Mesenchymal stem cell (in vitro differentiated cells and primary cell): ENCODE data around the gene ZFP91.
A peak's percentile ranks its signal among the peaks of the same experiment; 100 is the strongest.

Experiments used
- DNase-seq: peaks from one replicate; pipeline ENCODE4 v3.0.0-alpha.2; 2013
- H2AFZ ChIP-seq: one replicate; pipeline ENCODE4 v1.6.1; 2013; ENCODE audit warnings: low read depth, mild to moderate bottlenecking, control low read depth, inconsistent platforms, low read length, moderate library complexity
- H2AK5ac ChIP-seq: 2 replicates; pipeline ENCODE4 v1.6.1; 2013; ENCODE audit warnings: low read length, moderate library complexity, mild to moderate bottlenecking, inconsistent platforms; ENCODE audit not compliant: severe bottlenecking
- H2BK120ac ChIP-seq: one replicate; pipeline ENCODE4 v1.6.1; 2013; ENCODE audit warnings: low read depth, mild to moderate bottlenecking, inconsistent platforms, low read length, moderate library complexity
- H2BK12ac ChIP-seq, 2 experiments: one replicate each; pipeline ENCODE4 v1.6.1; 2013; ENCODE audit warnings: inconsistent platforms in 2 of 2, low read length in 2 of 2, mild to moderate bottlenecking in 2 of 2, moderate library complexity in 2 of 2, control low read depth in 1 of 2
- H2BK15ac ChIP-seq: one replicate; pipeline ENCODE4 v1.6.1; 2013; ENCODE audit warnings: mild to moderate bottlenecking, low read depth, inconsistent platforms; ENCODE audit not compliant: poor library complexity, severe bottlenecking
- H2BK5ac ChIP-seq: 2 replicates; pipeline ENCODE4 v1.6.1; 2013; ENCODE audit warnings: low read depth, mild to moderate bottlenecking, low read length, control low read depth, inconsistent platforms; ENCODE audit not compliant: poor library complexity, severe bottlenecking
- H3K14ac ChIP-seq, 2 experiments: one replicate each; pipeline ENCODE4 v1.6.1; 2013; ENCODE audit warnings: inconsistent platforms in 2 of 2, low read length in 2 of 2, control low read depth in 1 of 2, mild to moderate bottlenecking in 1 of 2, moderate library complexity in 1 of 2
- H3K18ac ChIP-seq, 2 experiments: one replicate each; pipeline ENCODE4 v1.6.1; 2013; ENCODE audit warnings: inconsistent platforms in 2 of 2, low read length in 2 of 2, control low read depth in 1 of 2, low read depth in 1 of 2, mild to moderate bottlenecking in 1 of 2
- H3K23ac ChIP-seq, 2 experiments: one replicate each; pipeline ENCODE4 v1.6.1; 2013; ENCODE audit warnings: inconsistent platforms in 2 of 2, low read length in 2 of 2, mild to moderate bottlenecking in 2 of 2, moderate library complexity in 2 of 2, control low read depth in 1 of 2
- H3K27ac ChIP-seq: 2 replicates; pipeline ENCODE4 v1.5.1; 2013; ENCODE audit warnings: mild to moderate bottlenecking, moderate library complexity, low read length, control low read depth, inconsistent platforms; ENCODE audit not compliant: poor library complexity, severe bottlenecking
- H3K27me3 ChIP-seq, 2 experiments: 2 replicates each; pipeline versions ENCODE4 v1.6.1 to v1.7.0; 2013; ENCODE audit warnings: low read length in 2 of 2, mild to moderate bottlenecking in 2 of 2, moderate library complexity in 2 of 2, control low read depth in 1 of 2, inconsistent platforms in 1 of 2; ENCODE audit not compliant: control insufficient read depth in 1 of 2, insufficient read depth in 1 of 2
- H3K36me3 ChIP-seq, 2 experiments: 2 replicates each; pipeline versions ENCODE4 v1.6.1 to v1.7.0; 2013; ENCODE audit warnings: low read length in 2 of 2, control low read depth in 1 of 2, inconsistent platforms in 1 of 2, low read depth in 1 of 2, mild to moderate bottlenecking in 1 of 2; ENCODE audit not compliant: insufficient read depth in 2 of 2, control insufficient read depth in 1 of 2
- H3K4ac ChIP-seq, 2 experiments: one replicate each; pipeline ENCODE4 v1.6.1; 2013; ENCODE audit warnings: inconsistent platforms in 2 of 2, low read length in 2 of 2, mild to moderate bottlenecking in 2 of 2, moderate library complexity in 2 of 2, control low read depth in 1 of 2, low read depth in 1 of 2
- H3K4me1 ChIP-seq: 2 replicates; pipeline ENCODE4 v1.6.1; 2013; ENCODE audit warnings: low read depth, low read length, control low read depth; ENCODE audit not compliant: control insufficient read depth, insufficient read depth
- H3K4me2 ChIP-seq: 2 replicates; pipeline ENCODE4 v1.6.1; 2013; ENCODE audit warnings: low read length, mild to moderate bottlenecking, inconsistent platforms; ENCODE audit not compliant: poor library complexity, severe bottlenecking
- H3K4me3 ChIP-seq, 2 experiments: 2 replicates each; pipeline versions ENCODE4 v1.5.1 to v1.7.0; 2013; ENCODE audit warnings: low read length in 2 of 2, mild to moderate bottlenecking in 2 of 2, control low read depth in 1 of 2, low read depth in 1 of 2; ENCODE audit not compliant: insufficient read depth in 1 of 2
- H3K79me1 ChIP-seq: replicated peaks from 2 replicates; pipeline ENCODE4 v1.6.1; 2013; ENCODE audit warnings: mild to moderate bottlenecking, control low read depth, low read length, inconsistent platforms; ENCODE audit not compliant: poor library complexity, severe bottlenecking
- H3K9ac ChIP-seq: 2 replicates; pipeline ENCODE4 v1.7.0; 2013; ENCODE audit warnings: mild to moderate bottlenecking, low read length, moderate library complexity
- H3K9me3 ChIP-seq: 2 replicates; pipeline ENCODE4 v1.7.0; 2013; ENCODE audit warnings: mild to moderate bottlenecking, low read length; ENCODE audit not compliant: control insufficient read depth
- H4K8ac ChIP-seq: one replicate; pipeline ENCODE4 v1.6.1; 2013; ENCODE audit warnings: inconsistent platforms, mild to moderate bottlenecking, low read length, moderate library complexity
- H4K91ac ChIP-seq: one replicate; pipeline ENCODE4 v1.6.1; 2013; ENCODE audit warnings: mild to moderate bottlenecking, low read length, inconsistent platforms
- WGBS: methylation state at CpG from one replicate; pipeline ENCODE4 v1.1.7; 2013; ENCODE audit warnings: mixed read lengths; 5-methylcytosine and 5-hydroxymethylcytosine counted together

The ZFP91 gene

GRCh38 chr11:58549644-58550043 lies 29.2 kb upstream of the ZFP91 start:
- H3K27ac ChIP-seq: no peak overlapping the region
- no peaks in the 10 kb centered on the region for H3K79me1 ChIP-seq
- no peaks in the 10 kb centered on the region for H3K4me1 ChIP-seq
- no peak overlapping the region for H2BK15ac ChIP-seq
- H3K9me3 ChIP-seq: no peaks in the 10 kb centered on the region
- no peak overlapping the region for H3K4me2 ChIP-seq
- H2BK12ac ChIP-seq: no peak overlapping the region
- H2AFZ ChIP-seq: no peak overlapping the region
- DNase-seq: no peak
- no peak overlapping the region for H4K8ac ChIP-seq
- H2AK5ac ChIP-seq: no peak overlapping the region
- no peak overlapping the region for H3K9ac ChIP-seq
- H2BK5ac ChIP-seq: no peak overlapping the region
- H3K4me3 ChIP-seq: no peak overlapping the region
- no peak overlapping the region for H2BK120ac ChIP-seq
- peaks cover 25 to 99% of the 10 kb centered on the region in 2 experiments for H3K36me3 ChIP-seq
- no peak overlapping the region for H4K91ac ChIP-seq
- no peak overlapping the region for H3K18ac ChIP-seq
- H3K23ac ChIP-seq: no peak overlapping the region
- WGBS: 95% methylated on average over 7 of the region's 7 CpGs
- no peaks in the 10 kb centered on the region for H3K27me3 ChIP-seq
- no peak overlapping the region for H3K4ac ChIP-seq
- H3K14ac ChIP-seq: no peak overlapping the region

GRCh38 chr11:58560842-58561241 lies 18.0 kb upstream of the ZFP91 start:
- Histone ChIP-seq H2AFZ (no peak overlapping the region), H3K9me3 (no peaks in the 10 kb centered on the region), H3K27ac (no peak overlapping the region), H3K4me2 (no peak overlapping the region), H3K4me1 (peaks cover 2% of the 10 kb centered on the region), H3K4ac (no peak overlapping the region), H2BK5ac (no peak overlapping the region), H4K8ac (no peak overlapping the region), H2BK12ac (no peak overlapping the region), H3K23ac (no peak overlapping the region), H3K18ac (no peak overlapping the region), H2BK15ac (no peak overlapping the region), H2BK120ac (no peak overlapping the region), H4K91ac (no peak overlapping the region), H3K9ac (peak overlapping the region; percentile 36), H3K79me1 (peaks cover 5% of the 10 kb centered on the region), H3K27me3 (no peaks in the 10 kb centered on the region), H2AK5ac (no peak overlapping the region), H3K36me3 (peaks cover 0 to 67% of the 10 kb centered on the region in 2 experiments), H3K4me3 (no peak overlapping the region), H3K14ac (no peak overlapping the region)
- DNase-seq: no peak
- no CpG with 5 or more reads among the region's 2 CpGs for WGBS

GRCh38 chr11:58561394-58562098 lies 17.3 kb upstream of the ZFP91 start:
- H2BK120ac ChIP-seq: no peak overlapping the region
- no peaks in the 10 kb centered on the region for H3K27me3 ChIP-seq
- no peak overlapping the region for H3K4ac ChIP-seq
- no peak overlapping the region for H3K4me3 ChIP-seq
- H3K9ac ChIP-seq: peak overlapping the region; percentile 36
- no peak for DNase-seq
- H2BK5ac ChIP-seq: no peak overlapping the region
- peaks cover 5% of the 10 kb centered on the region for H3K79me1 ChIP-seq
- H2AK5ac ChIP-seq: no peak overlapping the region
- no peak overlapping the region for H3K18ac ChIP-seq
- H2BK15ac ChIP-seq: no peak overlapping the region
- H2AFZ ChIP-seq: no peak overlapping the region
- no peak overlapping the region for H2BK12ac ChIP-seq
- H4K91ac ChIP-seq: no peak overlapping the region
- H3K23ac ChIP-seq: no peak overlapping the region
- H3K36me3 ChIP-seq: peaks cover 0 to 71% of the 10 kb centered on the region in 2 experiments
- H3K4me1 ChIP-seq: peaks cover 2% of the 10 kb centered on the region
- H3K14ac ChIP-seq: no peak overlapping the region
- 92% methylated on average over 2 of the region's 2 CpGs for WGBS
- H4K8ac ChIP-seq: no peak overlapping the region
- peak overlapping the region; percentile 66 for H3K27ac ChIP-seq
- H3K4me2 ChIP-seq: no peak overlapping the region
- no peaks in the 10 kb centered on the region for H3K9me3 ChIP-seq

- Histone ChIP-seq H3K14ac (no peak overlapping the region), H2AK5ac (peak overlapping the region; percentile 22), H3K27ac (peak overlapping the region; percentile 58), H3K23ac (no peak overlapping the region), H2AFZ (no peak overlapping the region), H3K4me2 (no peak overlapping the region), H3K79me1 (peaks cover 5% of the 10 kb centered on the region), H3K27me3 (no peaks in the 10 kb centered on the region), H4K91ac (no peak overlapping the region), H3K36me3 (peaks cover 0 to 73% of the 10 kb centered on the region in 2 experiments), H3K4ac (no peak overlapping the region), H2BK12ac (no peak overlapping the region), H3K4me1 (peaks cover 2% of the 10 kb centered on the region), H2BK15ac (no peak overlapping the region), H2BK5ac (no peak overlapping the region), H3K18ac (no peak overlapping the region), H2BK120ac (no peak overlapping the region), H3K9me3 (no peaks in the 10 kb centered on the region), H3K9ac (peak overlapping the region; percentile 36), H4K8ac (no peak overlapping the region), H3K4me3 (no peak overlapping the region)
- DNase-seq: no peak
These were observed 16.5 kb upstream of the ZFP91 start for GRCh38 chr11:58562375-58562800.
